Medulla oblongata (tissue), 1 donor: Measurements from ENCODE around the gene FGF8.

Experiments used
- DNase-seq: peaks from one replicate; pipeline ENCODE4 v3.0.0-alpha.2; 2015; ENCODE audit errors: extremely low spot score

FGF8 gene

GRCh38 chr10:101769541-101770180 is 6.3 kb downstream of the FGF8 start:
- DNase-seq: no peak

- no peak for DNase-seq
These were observed 7.1 kb downstream of the FGF8 start for GRCh38 chr10:101768791-101769170.

- DNase-seq: no peak
These were observed 7.7 kb downstream of the FGF8 start for GRCh38 chr10:101767966-101768790.

- no peak for DNase-seq
These were observed 8.3 kb downstream of the FGF8 start for GRCh38 chr10:101767600-101767945.

- DNase-seq: no peak
These were observed 8.9 kb downstream of the FGF8 start for GRCh38 chr10:101766753-101767599.

GRCh38 chr10:101766306-101766705 is 9.6 kb downstream of the FGF8 start:
- no peak for DNase-seq

GRCh38 chr10:101763141-101763846 is 12.6 kb downstream of the FGF8 start:
- DNase-seq: no peak

GRCh38 chr10:101762736-101763135 is 13.2 kb downstream of the FGF8 start:
- no peak for DNase-seq

GRCh38 chr10:101761226-101761625 is 14.7 kb downstream of the FGF8 start:
- no peak for DNase-seq

- DNase-seq: no peak
These were observed 15.4 kb downstream of the FGF8 start for GRCh38 chr10:101760510-101760909.

GRCh38 chr10:101759309-101760247 is 16.3 kb downstream of the FGF8 start:
- DNase-seq: no peak

- DNase-seq: no peak
These were observed 17.1 kb downstream of the FGF8 start for GRCh38 chr10:101758858-101759257.

- DNase-seq: no peak
These were observed 23.7 kb downstream of the FGF8 start for GRCh38 chr10:101752241-101752640.

GRCh38 chr10:101749047-101750016 is 26.6 kb downstream of the FGF8 start:
- DNase-seq: peak; percentile 8

- DNase-seq: no peak
These were observed 27.4 kb downstream of the FGF8 start for GRCh38 chr10:101748496-101748895.

- DNase-seq: no peak
These were observed 30.7 kb downstream of the FGF8 start for GRCh38 chr10:101745074-101745696.

GRCh38 chr10:101744267-101744666 is 31.6 kb downstream of the FGF8 start:
- DNase-seq: no peak

GRCh38 chr10:101741938-101742337 is 34.0 kb downstream of the FGF8 start:
- DNase-seq: no peak

GRCh38 chr10:101736666-101737065 is 39.2 kb downstream of the FGF8 start:
- DNase-seq: no peak
